ACHN (cell line): Measurements from ENCODE around the gene ACOX3.

Experiments
- DNase-seq: peaks from one replicate; pipeline ENCODE4 v3.0.0-alpha.2; 2015
- in situ Hi-C: cut with HindIII; loops from 2 replicates; pipeline ENCODE4 v1.10.0; 2017; ENCODE audit warnings: low sequenced_read_pairs, low pct_ligation_motif_present, low pct_unique_long_range_greater_than_20kb

Gene ACOX3

GRCh38 chr4:8383016-8383415, 57.5 kb downstream of the ACOX3 start:
- in situ Hi-C loops, result no loop called here
- no peak for DNase-seq

- in situ Hi-C loops, result no loop called here
- no peak for DNase-seq
Observed at GRCh38 chr4:8381814-8382581, 58.5 kb downstream of the ACOX3 start.

GRCh38 chr4:8380511-8381415, 59.8 kb downstream of the ACOX3 start:
- DNase-seq, result no peak
- in situ Hi-C loops, result no loop called here

GRCh38 chr4:8379771-8380170, 60.8 kb downstream of the ACOX3 start:
- DNase-seq, result no peak
- in situ Hi-C loops, result no loop called here

GRCh38 chr4:8379281-8379680, 61.2 kb downstream of the ACOX3 start:
- no peak for DNase-seq
- in situ Hi-C loops, result no loop called here

GRCh38 chr4:8378776-8379175, 61.7 kb downstream of the ACOX3 start:
- DNase-seq, result no peak
- in situ Hi-C loops, result no loop called here

- DNase-seq, result no peak
Observed at GRCh38 chr4:8378101-8378724, 62.3 kb downstream of the ACOX3 start.

GRCh38 chr4:8377103-8378075, 63.1 kb downstream of the ACOX3 start:
- no peak for DNase-seq
- in situ Hi-C loops, result no loop called here

More at GRCh38 chr4:8378101-8378724, 62.3 kb downstream of the ACOX3 start:
- in situ Hi-C loops, result no loop called here

- no peak for DNase-seq
- in situ Hi-C loops, result no loop called here
Observed at GRCh38 chr4:8376361-8377102, 64.0 kb downstream of the ACOX3 start.

GRCh38 chr4:8374851-8375649, 65.5 kb downstream of the ACOX3 start:
- DNase-seq, result no peak
- in situ Hi-C loops, result no loop called here

- in situ Hi-C loops, result no loop called here
- DNase-seq, result no peak
Observed at GRCh38 chr4:8373973-8374545, 66.5 kb downstream of the ACOX3 start.

GRCh38 chr4:8373270-8373972, 67.1 kb downstream of the ACOX3 start:
- DNase-seq, result no peak
- in situ Hi-C loops, result no loop called here

GRCh38 chr4:8372506-8372905, 68.0 kb downstream of the ACOX3 start:
- in situ Hi-C loops, result no loop called here
- no peak for DNase-seq

- no peak for DNase-seq
- in situ Hi-C loops, result no loop called here
Observed at GRCh38 chr4:8371596-8371995, 68.9 kb downstream of the ACOX3 start.

GRCh38 chr4:8370835-8371595, 69.5 kb downstream of the ACOX3 start:
- in situ Hi-C loops, result no loop called here
- no peak for DNase-seq
